Mammary epithelial cell (primary cell): ENCODE measurements around the gene APOC3.

ENCODE experiments used
- EZH2 ChIP-seq: IDR thresholded peaks from 2 replicates; pipeline ENCODE4 v1.6.1; 2012; ENCODE audit warnings: low read length, inconsistent platforms, borderline replicate concordance
- TF ChIP-seq, protein P1 (sequence below), 2 donors: IDR thresholded peaks in 1 of 2; conservative IDR thresholded peaks in 1 of 2; 2 replicates each; pipeline ENCODE4 v1.5.1; 2011 to 2012; ENCODE audit warnings: inconsistent platforms in 2 of 2, low read length in 2 of 2, mild to moderate bottlenecking in 2 of 2, control low read depth in 1 of 2, low read depth in 1 of 2; ENCODE audit not compliant: insufficient read depth in 1 of 2; ENCODE audit errors: extremely low read depth in 1 of 2

DNA sequence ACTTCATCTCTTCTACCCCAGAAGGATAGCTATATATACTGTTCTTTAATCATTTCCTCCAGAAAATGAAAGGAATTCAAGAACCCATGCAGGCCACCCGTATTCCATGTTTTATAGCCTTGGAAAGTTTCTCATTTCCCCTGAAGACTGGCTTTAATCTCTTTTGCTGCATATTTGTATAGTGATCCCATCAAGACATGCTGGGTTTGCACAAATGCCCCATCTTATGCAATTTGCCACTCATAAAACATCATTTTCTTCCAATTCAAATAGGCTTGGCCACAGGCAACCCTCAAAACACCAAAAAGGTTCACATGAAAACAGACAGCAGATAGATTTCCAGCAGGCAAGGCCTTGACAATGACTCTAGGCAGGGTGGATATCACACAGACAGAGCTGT is 36.0 kb downstream of the APOC3 start:
- TF ChIP-seq, protein P1, sequence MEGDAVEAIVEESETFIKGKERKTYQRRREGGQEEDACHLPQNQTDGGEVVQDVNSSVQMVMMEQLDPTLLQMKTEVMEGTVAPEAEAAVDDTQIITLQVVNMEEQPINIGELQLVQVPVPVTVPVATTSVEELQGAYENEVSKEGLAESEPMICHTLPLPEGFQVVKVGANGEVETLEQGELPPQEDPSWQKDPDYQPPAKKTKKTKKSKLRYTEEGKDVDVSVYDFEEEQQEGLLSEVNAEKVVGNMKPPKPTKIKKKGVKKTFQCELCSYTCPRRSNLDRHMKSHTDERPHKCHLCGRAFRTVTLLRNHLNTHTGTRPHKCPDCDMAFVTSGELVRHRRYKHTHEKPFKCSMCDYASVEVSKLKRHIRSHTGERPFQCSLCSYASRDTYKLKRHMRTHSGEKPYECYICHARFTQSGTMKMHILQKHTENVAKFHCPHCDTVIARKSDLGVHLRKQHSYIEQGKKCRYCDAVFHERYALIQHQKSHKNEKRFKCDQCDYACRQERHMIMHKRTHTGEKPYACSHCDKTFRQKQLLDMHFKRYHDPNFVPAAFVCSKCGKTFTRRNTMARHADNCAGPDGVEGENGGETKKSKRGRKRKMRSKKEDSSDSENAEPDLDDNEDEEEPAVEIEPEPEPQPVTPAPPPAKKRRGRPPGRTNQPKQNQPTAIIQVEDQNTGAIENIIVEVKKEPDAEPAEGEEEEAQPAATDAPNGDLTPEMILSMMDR (conservative IDR thresholded peaks at IDR 0.05 in 1 of 2, IDR thresholded peaks at IDR 0.05 in 1 of 2; ENCODE audit: extremely low read depth in 1 of 2, insufficient read depth in 1 of 2, low read depth in 1 of 2, low read length in 2 of 2): no peak
- TF ChIP-seq EZH2: no peak
